GM12878 (cell line): Measurements from ENCODE around the gene PLXNC1. TPM values are rescaled to one million over a fixed set of nuclear protein-coding genes. Genes with fewer than 3 reads are reported as not detected.

Experiments
- ATAC-seq: fragments of 200-7000 bp; cut with Tn5 transposase; 3 replicates; pipeline ENCODE4 v1.9.1; 2020; ENCODE audit warnings: mild to moderate bottlenecking, moderate library complexity
- BruUV-seq: library from RNA; stranded (reverse); fragments of 400-500 nt; replicated peaks from 2 replicates; lab custom pipeline; 2021; lab: Mats Ljungman, UMichigan
- CTCF ChIA-PET: fragments of 300-600 bp; sonication (Branson Sonifier 250); formaldehyde crosslinking; extraction: SDS; loops from one replicate; lab custom pipeline; 2021; ENCODE audit warnings: inconsistent platforms; lab: Yijun Ruan, JAX
- POLR2A ChIA-PET: fragments of 350-600 bp; formaldehyde crosslinking; extraction: SDS; loops from one replicate; lab custom pipeline; 2021; ENCODE audit warnings: inconsistent platforms; lab: Charles Lee
- RAD21 ChIA-PET: fragments of 300-600 bp; sonication (Branson Sonifier 250); formaldehyde crosslinking; loops from one replicate; lab custom pipeline; 2023; ENCODE audit warnings: antibody characterized with exemption; ENCODE audit not compliant: unreplicated experiment; lab: Charles Lee
- SMC1A ChIA-PET: fragments of 300-600 bp; sonication (Branson Sonifier 250); formaldehyde crosslinking; loops from one replicate; lab custom pipeline; 2023; ENCODE audit not compliant: unreplicated experiment, uncharacterized antibody; lab: Charles Lee
- DNase-seq: peaks from one replicate; pipeline ENCODE4 v3.0.0-alpha.2; 2011; ENCODE audit warnings: low read depth, low spot score
- FAIRE-seq: peaks from 3 replicates; lab custom pipeline; 2011; peaks lifted over from hg19 to GRCh38; lab: Jason Lieb, UNC
- H2AFZ ChIP-seq: 2 replicates; pipeline ENCODE4 v1.6.0; 2011; ENCODE audit warnings: low read depth, low read length, control low read depth; ENCODE audit not compliant: control insufficient read depth
- H3K27ac ChIP-seq: 2 replicates; pipeline ENCODE4 v1.5.1; 2011; ENCODE audit warnings: control low read depth; ENCODE audit not compliant: control insufficient read depth, insufficient read depth
- H3K27me3 ChIP-seq, 2 experiments: replicated peaks in 1 of 2; 2 replicates each; pipeline versions ENCODE4 v1.6.0 to v1.6.1; 2011; ENCODE audit warnings: low read length in 1 of 2; ENCODE audit not compliant: control insufficient read depth in 2 of 2, insufficient read depth in 2 of 2
- H3K36me3 ChIP-seq, 2 experiments: 2 replicates each; pipeline ENCODE4 v1.5.1; 2011; ENCODE audit warnings: low read length in 1 of 2; ENCODE audit not compliant: control insufficient read depth in 2 of 2, insufficient read depth in 2 of 2
- H3K4me1 ChIP-seq: 2 replicates; pipeline ENCODE4 v1.6.1; 2011; ENCODE audit warnings: mild to moderate bottlenecking, low read length, moderate library complexity, mixed read lengths; ENCODE audit not compliant: control insufficient read depth, insufficient read depth
- H3K4me2 ChIP-seq: 2 replicates; pipeline ENCODE4 v1.6.0; 2011; ENCODE audit warnings: control low read depth; ENCODE audit not compliant: control insufficient read depth, insufficient read depth
- H3K4me3 ChIP-seq: fragments of 200-600 bp; sonication (generic); 2 replicates; pipeline ENCODE4 v1.5.1; 2016
- H3K79me2 ChIP-seq: 2 replicates; pipeline ENCODE4 v1.6.0; 2011; ENCODE audit warnings: low read length; ENCODE audit not compliant: control insufficient read depth, insufficient read depth
- H3K9ac ChIP-seq: 2 replicates; pipeline ENCODE4 v1.8.0; 2011; ENCODE audit warnings: low read length, control low read depth, mixed read lengths; ENCODE audit not compliant: control insufficient read depth, insufficient read depth
- H3K9me3 ChIP-seq: replicated peaks from 3 replicates; pipeline ENCODE4 v1.5.1; 2011; ENCODE audit warnings: mild to moderate bottlenecking, low read length; ENCODE audit not compliant: control insufficient read depth, insufficient read depth
- H4K20me1 ChIP-seq: 2 replicates; pipeline ENCODE4 v1.6.0; 2011; ENCODE audit not compliant: control insufficient read depth, insufficient read depth
- BCL11A ChIP-seq: IDR thresholded peaks from 2 replicates; pipeline ENCODE4 v1.6.1; 2011; ENCODE audit warnings: low read depth, low read length
- CBX5 ChIP-seq: sonication (generic); IDR thresholded peaks from 2 replicates; pipeline ENCODE4 v1.6.1; 2016; ENCODE audit warnings: low read depth, moderate library complexity, mild to moderate bottlenecking, inconsistent platforms
- CREB1 ChIP-seq: IDR thresholded peaks from 2 replicates; pipeline ENCODE4 v1.6.1; 2012; ENCODE audit warnings: low read depth, mild to moderate bottlenecking, inconsistent platforms
- MYC ChIP-seq: IDR thresholded peaks from 2 replicates; pipeline ENCODE4 v1.6.1; 2011; ENCODE audit warnings: mild to moderate bottlenecking, low read length, moderate library complexity, inconsistent platforms; ENCODE audit not compliant: insufficient read depth, insufficient replicate concordance, insufficient read length, severe bottlenecking
- NBN ChIP-seq: fragments of 450-650 bp; IDR thresholded peaks from 2 replicates; pipeline ENCODE4 v1.6.1; 2016
- POLR2AphosphoS2 ChIP-seq: IDR thresholded peaks from 2 replicates; pipeline ENCODE4 v1.6.1; 2011; ENCODE audit warnings: low read depth, mild to moderate bottlenecking, low read length, improper control_type of control experiment, moderate library complexity
- RAD21 ChIP-seq: IDR thresholded peaks from 2 replicates; pipeline ENCODE4 v1.6.1; 2011; ENCODE audit warnings: mild to moderate bottlenecking, low read depth, low read length, moderate library complexity; ENCODE audit not compliant: insufficient read depth
- TARDBP ChIP-seq: IDR thresholded peaks from 2 replicates; pipeline ENCODE4 v1.6.1; 2016; ENCODE audit warnings: borderline replicate concordance
- TBL1XR1 ChIP-seq: IDR thresholded peaks from 2 replicates; pipeline ENCODE4 v1.6.1; 2012; ENCODE audit warnings: low read depth, low read length, improper control_type of control experiment
- USF1 ChIP-seq: IDR thresholded peaks from 2 replicates; pipeline ENCODE4 v1.6.1; 2011; ENCODE audit warnings: borderline replicate concordance, low read depth, mild to moderate bottlenecking, moderate library complexity, mixed read lengths, low read length; ENCODE audit not compliant: insufficient read depth; ENCODE audit errors: extremely low read length
- ZBTB33 ChIP-seq: fragments of 450-650 bp; IDR thresholded peaks from 2 replicates; pipeline ENCODE4 v1.6.1; 2017; ENCODE audit warnings: mild to moderate bottlenecking
- ZNF622 ChIP-seq: fragments of 450-650 bp; IDR thresholded peaks from 2 replicates; pipeline ENCODE4 v1.6.1; 2017; ENCODE audit warnings: mild to moderate bottlenecking, inconsistent platforms
- WGBS: methylation state at CpG from one replicate; pipeline ENCODE4 v1.1.6; 2016; ENCODE audit warnings: low lambda C conversion rate; ENCODE audit not compliant: insufficient replicate concordance, insufficient coverage; ENCODE audit errors: missing lambda C conversion rate; 5-methylcytosine and 5-hydroxymethylcytosine counted together
- in situ Hi-C: fragments of 300-500 bp; cut with MboI; formaldehyde crosslinking; loops from 9 replicates; pipeline ENCODE4 v1.14.3; 2018; ENCODE audit warnings: mixed read lengths
- intact Hi-C: fragments of 100-400 bp; cut with micrococcal nuclease; formaldehyde crosslinking; loops from one replicate; pipeline ENCODE4 v1.14.2; 2022; ENCODE audit not compliant: unreplicated experiment
- polyA plus RNA-seq, 11 experiments: library from polyadenylated mRNA; depleted of rRNA in 4 of 11; unstranded in 6 of 11; stranded (reverse) in 5 of 11; fragments of >200 nt; fragmentation: Nextera tagmentation in 4 of 11; fragmentation: Illumina TruSeq in 1 of 11; extraction: Ambion mirVana in 4 of 11; extraction: Trizol in 1 of 11; gene quantifications; 1 replicate in 1 of 11; 2 replicates in 10 of 11; pipeline versions ENCODE4 v1.2.1 to v1.2.3, GENCODE V29; 2011 to 2016; ENCODE audit warnings: inconsistent platforms in 2 of 11, missing spikeins in 2 of 11, low read depth in 1 of 11
- total RNA-seq, 4 experiments: library from RNA; depleted of rRNA in 3 of 4; stranded (reverse); fragments of >200 nt in 3 of 4; fragmentation: Illumina TruSeq in 1 of 4; extraction: Trizol in 1 of 4; gene quantifications; 2 replicates each; pipeline versions ENCODE4 v1.2.1 to v1.2.3, GENCODE V29; 2013 to 2021

The PLXNC1 gene
- total and polyA plus RNA-seq, 10 of the 15 experiments (the other 5 are each of a cell fraction or from before 2014, with no cell fraction given): 5.2 to 41.2 (median 24.6) TPM

- Histone ChIP-seq H3K4me2 (peak overlapping the region; percentile 30; the same call in 1 of the 2 replicates), H3K27ac (peak overlapping the region; percentile 67; the same call in 1 of the 2 replicates), H3K9ac (no peak overlapping the region), H3K36me3 (peaks cover 5 to 18% of the 10 kb centered on the region in 2 experiments), H3K79me2 (no peaks in the 10 kb centered on the region)
- RAD21 ChIA-PET: interaction anchor here (1.0 to 1.4 kb wide), 3 partner anchors 39 to 157 kb away, joined by 3 read pairs; no protein-coding TSS in a partner anchor
- POLR2A ChIA-PET: no interaction called here
- intact Hi-C loops: loop anchor here (2.0 to 5.0 kb wide), 3 partner anchors 40 to 161 kb away; partner anchors contain the start of gene PLXNC1
- CTCF ChIA-PET: no interaction called here
- in situ Hi-C loops: no loop called here
- FAIRE-seq (no peak), ATAC-seq (no peak)
- 34% methylated on average over 2 of the region's 2 CpGs for WGBS
- SMC1A ChIA-PET: interaction anchor here (0.6 to 2.1 kb wide), 6 partner anchors 10 to 166 kb away, joined by 3 to 10 read pairs (median 3); no protein-coding TSS in a partner anchor
- TF ChIP-seq ZBTB33 (no peak), MYC (no peak), CREB1 (no peak), CBX5 (no peak), TBL1XR1 (no peak), POLR2AphosphoS2 (no peak), USF1 (no peak), BCL11A (no peak), NBN (no peak), TARDBP (no peak), ZNF622 (no peak), RAD21 (no peak)
- TF ChIP-seq, all 136 proteins: peak for 0
- no peaks in the 10 kb centered on the region for H3K9me3 ChIP-seq
- no TSS peak for BruUV-seq
- no peak overlapping the region for H2AFZ ChIP-seq
- no peaks in the 10 kb centered on the region for H4K20me1 ChIP-seq
- peaks cover 35% of the 10 kb centered on the region for H3K4me1 ChIP-seq
- no peak overlapping the region for H3K4me3 ChIP-seq
- no peak for DNase-seq
- no peaks in the 10 kb centered on the region for H3K27me3 ChIP-seq
These were observed 160.2 kb downstream of the PLXNC1 start for GRCh38 chr12:94308612-94309011.
